NB4 (cell line): Measurements from ENCODE around the gene GABRG3.
A peak's percentile ranks its signal among the peaks of the same experiment; 100 is the strongest.

Source experiments
- DNase-seq: peaks from one replicate; pipeline ENCODE4 v3.0.0; 2010; ENCODE audit warnings: low read depth
- H3K4me3 ChIP-seq: one replicate; pipeline ENCODE4 v1.5.1; 2011; ENCODE audit warnings: mild to moderate bottlenecking, low read depth, low read length, moderate library complexity
- MYC ChIP-seq: IDR thresholded peaks from 2 replicates; pipeline ENCODE4 v1.6.1; 2011; ENCODE audit warnings: low read depth, low read length
- POLR2A ChIP-seq: IDR thresholded peaks from 2 replicates; pipeline ENCODE4 v1.6.1; 2011; ENCODE audit warnings: mild to moderate bottlenecking; ENCODE audit not compliant: insufficient read length; ENCODE audit errors: extremely low read depth
- TF ChIP-seq, protein P1 (sequence below): IDR thresholded peaks from 2 replicates; pipeline ENCODE4 v1.6.1; 2011; ENCODE audit warnings: low read depth, low read length
- TF ChIP-seq, protein P2 (sequence below): IDR thresholded peaks from one replicate; pipeline ENCODE4 v1.5.1; 2012; ENCODE audit warnings: low read depth, low read length

GABRG3 gene

DNA sequence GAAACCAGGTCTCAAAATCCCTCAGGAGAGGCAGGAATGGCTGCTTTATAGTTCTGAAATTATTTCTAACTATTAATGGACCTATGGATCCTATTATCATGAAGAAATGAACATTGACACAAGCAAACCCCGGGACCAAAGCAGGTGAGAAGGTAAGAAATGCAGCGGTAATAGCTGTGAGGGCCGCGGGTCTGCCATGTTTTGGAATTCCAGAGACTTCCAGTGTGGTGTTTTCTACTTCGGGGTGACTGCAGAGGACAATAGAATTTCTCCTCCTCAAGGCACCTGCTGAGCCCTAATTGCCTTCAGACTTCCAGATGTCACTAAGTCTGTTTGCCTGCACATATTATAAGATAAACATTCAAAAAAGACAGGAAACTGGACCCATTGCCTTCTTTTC lies 437.4 kb downstream of the GABRG3 start:
- DNase-seq, result no peak
- TF ChIP-seq, protein P1, sequence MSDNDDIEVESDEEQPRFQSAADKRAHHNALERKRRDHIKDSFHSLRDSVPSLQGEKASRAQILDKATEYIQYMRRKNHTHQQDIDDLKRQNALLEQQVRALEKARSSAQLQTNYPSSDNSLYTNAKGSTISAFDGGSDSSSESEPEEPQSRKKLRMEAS, result no peak
- TF ChIP-seq, protein P2, sequence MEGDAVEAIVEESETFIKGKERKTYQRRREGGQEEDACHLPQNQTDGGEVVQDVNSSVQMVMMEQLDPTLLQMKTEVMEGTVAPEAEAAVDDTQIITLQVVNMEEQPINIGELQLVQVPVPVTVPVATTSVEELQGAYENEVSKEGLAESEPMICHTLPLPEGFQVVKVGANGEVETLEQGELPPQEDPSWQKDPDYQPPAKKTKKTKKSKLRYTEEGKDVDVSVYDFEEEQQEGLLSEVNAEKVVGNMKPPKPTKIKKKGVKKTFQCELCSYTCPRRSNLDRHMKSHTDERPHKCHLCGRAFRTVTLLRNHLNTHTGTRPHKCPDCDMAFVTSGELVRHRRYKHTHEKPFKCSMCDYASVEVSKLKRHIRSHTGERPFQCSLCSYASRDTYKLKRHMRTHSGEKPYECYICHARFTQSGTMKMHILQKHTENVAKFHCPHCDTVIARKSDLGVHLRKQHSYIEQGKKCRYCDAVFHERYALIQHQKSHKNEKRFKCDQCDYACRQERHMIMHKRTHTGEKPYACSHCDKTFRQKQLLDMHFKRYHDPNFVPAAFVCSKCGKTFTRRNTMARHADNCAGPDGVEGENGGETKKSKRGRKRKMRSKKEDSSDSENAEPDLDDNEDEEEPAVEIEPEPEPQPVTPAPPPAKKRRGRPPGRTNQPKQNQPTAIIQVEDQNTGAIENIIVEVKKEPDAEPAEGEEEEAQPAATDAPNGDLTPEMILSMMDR, result no peak
- no peak for TF ChIP-seq MYC
- no peak for TF ChIP-seq POLR2A
- no peak overlapping the region for H3K4me3 ChIP-seq

DNA sequence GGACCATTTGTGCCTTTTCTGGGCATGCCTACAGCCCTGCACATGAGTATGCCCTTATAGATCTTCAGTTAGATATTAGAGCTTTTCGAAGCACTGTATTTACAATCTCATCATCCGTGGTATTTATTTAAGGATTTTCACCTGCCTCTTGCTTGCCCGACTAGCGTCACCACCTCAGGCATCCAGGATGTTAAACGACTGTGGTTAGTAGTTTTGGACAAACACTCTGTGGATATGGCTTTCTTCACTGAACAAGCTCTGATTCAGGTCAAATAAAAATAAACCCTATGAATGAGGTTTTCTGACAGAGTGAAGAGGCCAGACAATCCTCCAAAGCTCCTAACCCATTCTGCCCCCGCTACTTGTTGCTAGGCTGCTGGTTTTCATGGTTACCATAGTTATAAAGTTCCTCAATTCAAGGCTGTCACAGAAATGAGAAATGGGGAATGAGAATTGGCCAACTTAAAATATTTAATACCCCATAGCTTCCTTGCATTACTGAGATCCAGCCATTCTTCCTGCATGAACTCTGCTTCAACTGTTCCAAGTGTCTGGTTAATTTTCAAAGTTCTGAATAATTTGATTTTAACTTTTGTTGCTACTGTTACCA lies 440.1 kb downstream of the GABRG3 start:
- no peak for DNase-seq
- no peak overlapping the region for H3K4me3 ChIP-seq
- TF ChIP-seq MYC (no peak), POLR2A (no peak)
- TF ChIP-seq, protein P2, result no peak
- TF ChIP-seq, protein P1, result no peak

DNA sequence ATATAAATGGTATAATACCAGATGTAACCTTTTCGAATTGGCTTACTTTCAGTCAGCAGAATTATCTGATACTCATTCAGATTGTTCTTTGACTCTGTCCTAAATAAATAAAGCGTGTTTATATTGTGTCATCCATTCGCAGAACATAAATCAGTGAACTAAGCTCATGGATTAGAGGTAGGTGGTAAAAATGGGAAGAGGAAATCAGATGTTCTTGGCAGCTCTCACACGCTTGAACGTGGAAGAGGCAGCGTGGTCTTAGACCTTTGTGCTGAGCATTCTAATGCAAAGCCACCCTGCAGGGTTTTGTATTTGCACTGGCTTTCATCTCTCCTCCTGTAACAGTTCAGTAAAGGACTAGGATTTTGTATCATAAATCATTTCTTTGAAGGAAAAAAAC lies 441.4 kb downstream of the GABRG3 start:
- TF ChIP-seq MYC (no peak), POLR2A (no peak)
- TF ChIP-seq, protein P2, result no peak
- TF ChIP-seq, protein P1, result no peak
- H3K4me3 ChIP-seq, result no peak overlapping the region
- no peak for DNase-seq

- DNase-seq, result no peak
- TF ChIP-seq, protein P1, result no peak
- TF ChIP-seq, protein P2, result no peak
- no peak overlapping the region for H3K4me3 ChIP-seq
Measured at GRCh38 chr15:27414168-27414870, 443.3 kb downstream of the GABRG3 start.

GRCh38 chr15:27418726-27419125 lies 447.7 kb downstream of the GABRG3 start:
- H3K4me3 ChIP-seq, result no peak overlapping the region
- TF ChIP-seq MYC (no peak), POLR2A (no peak)
- TF ChIP-seq, protein P2, result no peak
- TF ChIP-seq, protein P1, result no peak
- DNase-seq, result peak; percentile 25
